Esophagus muscularis mucosa (tissue), 4 donors: ENCODE data around the gene AFAP1.

Experiments used
- EP300 ChIP-seq: sonication (generic); formaldehyde crosslinking; IDR thresholded peaks from one replicate; pipeline ENCODE4 v1.6.1; 2017; ENCODE audit warnings: antibody characterized with exemption
- POLR2A ChIP-seq: fragments of 450-650 bp; IDR thresholded peaks from one replicate; pipeline ENCODE4 v1.6.1; 2017; ENCODE audit warnings: antibody characterized with exemption, moderate library complexity, mild to moderate bottlenecking, low read depth
- POLR2AphosphoS5 ChIP-seq, 2 donors: sonication (generic); formaldehyde crosslinking; IDR thresholded peaks; one replicate each; pipeline ENCODE4 v1.6.1; 2017; ENCODE audit warnings: antibody characterized with exemption in 2 of 2
- TF ChIP-seq, protein P1 (sequence below), 3 experiments: fragments of 200-600 bp in 2 of 3; fragments of 450-650 bp in 1 of 3; sonication (generic) in 2 of 3; IDR thresholded peaks; one replicate each; pipeline ENCODE4 v1.5.1; 2017 to 2019; ENCODE audit warnings: antibody characterized with exemption in 3 of 3, mild to moderate bottlenecking in 2 of 3, moderate library complexity in 1 of 3

- TF ChIP-seq, protein P1, sequence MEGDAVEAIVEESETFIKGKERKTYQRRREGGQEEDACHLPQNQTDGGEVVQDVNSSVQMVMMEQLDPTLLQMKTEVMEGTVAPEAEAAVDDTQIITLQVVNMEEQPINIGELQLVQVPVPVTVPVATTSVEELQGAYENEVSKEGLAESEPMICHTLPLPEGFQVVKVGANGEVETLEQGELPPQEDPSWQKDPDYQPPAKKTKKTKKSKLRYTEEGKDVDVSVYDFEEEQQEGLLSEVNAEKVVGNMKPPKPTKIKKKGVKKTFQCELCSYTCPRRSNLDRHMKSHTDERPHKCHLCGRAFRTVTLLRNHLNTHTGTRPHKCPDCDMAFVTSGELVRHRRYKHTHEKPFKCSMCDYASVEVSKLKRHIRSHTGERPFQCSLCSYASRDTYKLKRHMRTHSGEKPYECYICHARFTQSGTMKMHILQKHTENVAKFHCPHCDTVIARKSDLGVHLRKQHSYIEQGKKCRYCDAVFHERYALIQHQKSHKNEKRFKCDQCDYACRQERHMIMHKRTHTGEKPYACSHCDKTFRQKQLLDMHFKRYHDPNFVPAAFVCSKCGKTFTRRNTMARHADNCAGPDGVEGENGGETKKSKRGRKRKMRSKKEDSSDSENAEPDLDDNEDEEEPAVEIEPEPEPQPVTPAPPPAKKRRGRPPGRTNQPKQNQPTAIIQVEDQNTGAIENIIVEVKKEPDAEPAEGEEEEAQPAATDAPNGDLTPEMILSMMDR (IDR thresholded peaks at IDR 0.05) = no peak
- no peak for TF ChIP-seq POLR2AphosphoS5 (IDR thresholded peaks at IDR 0.05)
- TF ChIP-seq POLR2A = no peak
- TF ChIP-seq EP300 = no peak
These were observed 201.1 kb downstream of the AFAP1 start for GRCh38 chr4:7738458-7739076.
